Measurements from ENCODE around the gene ACACB. TPM values are rescaled to one million over a fixed set of nuclear protein-coding genes. Genes with fewer than 3 reads are reported as not detected.
A peak's percentile ranks its signal among the peaks of the same experiment; 100 is the strongest.

Gene ACACB
- total RNA-seq, 1 experiment from 2014 or later, result 8.2 TPM

DNA sequence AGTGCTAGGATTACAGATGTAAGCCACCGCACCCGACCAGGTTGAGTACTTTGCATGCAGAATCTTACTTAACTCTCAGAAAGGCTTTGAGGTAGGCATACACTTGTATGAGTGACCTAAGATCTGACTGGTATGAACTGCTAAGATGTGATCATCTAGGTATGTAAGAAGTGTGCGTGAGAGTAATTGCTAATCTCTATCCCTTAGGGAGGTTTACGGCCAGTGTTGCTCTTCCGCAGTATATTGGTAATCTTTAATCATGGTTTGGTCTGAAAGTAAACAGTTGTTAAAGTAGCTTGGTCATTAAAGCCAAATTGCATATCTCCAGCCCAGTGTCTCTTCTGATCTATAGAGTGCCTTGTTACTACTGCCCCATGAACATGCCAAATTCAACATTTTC lies 11.2 kb upstream of the ACACB start:
- H3K27ac ChIP-seq (ENCODE audit: low read depth, low read length, poor library complexity, severe bottlenecking), result no peak overlapping the region
- ChIA-PET POLR2A (ENCODE audit: low non-redundant PET) (no interaction called here), CTCF (no interaction called here)
- H3K36me3 ChIP-seq (ENCODE audit: insufficient read depth, low read length, poor library complexity, severe bottlenecking), result peaks cover 69% of the 10 kb centered on the region
- intact Hi-C loops (cut with micrococcal nuclease; ENCODE audit: unreplicated experiment), result no loop called here
- no peaks in the 10 kb centered on the region for H3K9me3 ChIP-seq (ENCODE audit: low read depth, low read length, poor library complexity, severe bottlenecking)
- TF ChIP-seq EZH2 (IDR thresholded peaks at IDR 0.05; ENCODE audit: borderline replicate concordance, low read depth, low read length, poor library complexity, severe bottlenecking) (no peak), CTCF (conservative IDR thresholded peaks at IDR 0.05; ENCODE audit: low read depth, low read length) (no peak)
- no peak for DNase-seq (ENCODE audit: low spot score)
- H3K27me3 ChIP-seq (replicated peaks; ENCODE audit: insufficient read depth, low read depth, low read length, poor library complexity), result no peaks in the 10 kb centered on the region
- no peak overlapping the region for H3K4me3 ChIP-seq (ENCODE audit: low read depth, low read length, poor library complexity, severe bottlenecking)
- BruUV-seq (replicated peaks), result no TSS peak
- peaks cover under 1% of the 10 kb centered on the region for H3K4me1 ChIP-seq (ENCODE audit: insufficient read depth, low read length, poor library complexity, severe bottlenecking)

DNA sequence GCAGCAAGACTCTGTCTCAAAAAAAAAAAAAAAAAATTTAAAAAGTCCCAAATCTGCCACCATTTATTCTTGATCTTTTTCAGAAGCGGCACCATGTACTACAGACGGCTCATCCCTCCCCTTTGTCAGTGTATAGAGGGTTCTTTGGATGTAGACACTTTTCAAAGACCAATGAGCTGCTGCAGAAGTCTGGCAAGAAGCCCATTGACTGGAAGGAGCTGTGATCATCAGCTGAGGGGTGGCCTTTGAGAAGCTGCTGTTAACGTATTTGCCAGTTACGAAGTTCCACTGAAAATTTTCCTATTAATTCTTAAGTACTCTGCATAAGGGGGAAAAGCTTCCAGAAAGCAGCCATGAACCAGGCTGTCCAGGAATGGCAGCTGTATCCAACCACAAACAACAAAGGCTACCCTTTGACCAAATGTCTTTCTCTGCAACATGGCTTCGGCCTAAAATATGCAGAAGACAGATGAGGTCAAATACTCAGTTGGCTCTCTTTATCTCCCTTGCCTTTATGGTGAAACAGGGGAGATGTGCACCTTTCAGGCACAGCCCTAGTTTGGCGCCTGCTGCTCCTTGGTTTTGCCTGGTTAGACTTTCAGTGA lies 6.5 kb upstream of the ACACB start:
- POLR2A ChIA-PET (ENCODE audit: low non-redundant PET), result interaction anchor here (0.7 kb wide), 1 partner anchor 64 kb away, joined by 6 read pairs; no protein-coding TSS in a partner anchor

DNA sequence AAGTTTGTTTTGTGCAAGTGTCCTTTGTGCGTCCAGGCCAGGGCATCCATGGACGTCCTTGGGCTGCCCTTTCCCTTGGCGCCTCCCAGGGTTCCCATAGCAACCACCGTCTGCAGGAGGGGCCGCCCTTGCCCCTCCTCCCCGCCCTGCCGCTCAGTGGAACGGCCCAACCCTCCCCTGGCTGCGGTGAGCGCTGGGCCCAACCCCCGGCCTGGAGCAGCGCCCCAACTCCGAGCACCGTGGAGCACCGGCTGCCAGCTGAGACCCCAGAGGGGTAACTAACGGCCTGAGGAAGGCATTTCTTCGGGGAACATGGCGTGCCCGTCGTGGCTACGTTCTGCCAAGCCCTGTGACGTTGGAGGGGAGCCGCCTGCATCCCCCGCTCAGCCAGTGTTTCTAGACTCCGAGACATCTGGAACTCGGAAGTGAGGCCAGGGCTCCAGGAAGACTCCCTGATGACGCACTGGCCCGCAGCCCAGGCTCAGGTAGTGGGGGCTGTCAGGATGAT lies 5.3 kb upstream of the ACACB start:
- peaks cover 23% of the 10 kb centered on the region for H3K36me3 ChIP-seq (ENCODE audit: insufficient read depth, low read length, poor library complexity, severe bottlenecking)
- POLR2A ChIA-PET (ENCODE audit: low non-redundant PET), result no interaction called here
- H3K27ac ChIP-seq (ENCODE audit: low read depth, low read length, poor library complexity, severe bottlenecking), result peak overlapping the region; percentile 84
- intact Hi-C loops (cut with micrococcal nuclease; ENCODE audit: unreplicated experiment), result no loop called here
- peak; percentile 84 for DNase-seq (ENCODE audit: low spot score)
- H3K4me1 ChIP-seq (ENCODE audit: insufficient read depth, low read length, poor library complexity, severe bottlenecking), result peaks cover 9% of the 10 kb centered on the region
- no peaks in the 10 kb centered on the region for H3K9me3 ChIP-seq (ENCODE audit: low read depth, low read length, poor library complexity, severe bottlenecking)
- peak overlapping the region; percentile 53 for H3K4me3 ChIP-seq (ENCODE audit: low read depth, low read length, poor library complexity, severe bottlenecking)
- H3K27me3 ChIP-seq (replicated peaks; ENCODE audit: insufficient read depth, low read depth, low read length, poor library complexity), result no peaks in the 10 kb centered on the region
- CTCF ChIA-PET, result no interaction called here
- no peak for TF ChIP-seq CTCF (conservative IDR thresholded peaks at IDR 0.05; ENCODE audit: low read depth, low read length)
- TF ChIP-seq EZH2 (IDR thresholded peaks at IDR 0.05; ENCODE audit: borderline replicate concordance, low read depth, low read length, poor library complexity, severe bottlenecking), result no peak
- no TSS peak for BruUV-seq (replicated peaks)

More for the DNA sequence above, 6.5 kb upstream of the ACACB start:
- TSS peak; percentile 27 for BruUV-seq (replicated peaks)
- no peaks in the 10 kb centered on the region for H3K27me3 ChIP-seq (replicated peaks; ENCODE audit: insufficient read depth, low read depth, low read length, poor library complexity)
- TF ChIP-seq CTCF (conservative IDR thresholded peaks at IDR 0.05; ENCODE audit: low read depth, low read length) (no peak), EZH2 (IDR thresholded peaks at IDR 0.05; ENCODE audit: borderline replicate concordance, low read depth, low read length, poor library complexity, severe bottlenecking) (no peak)
- H3K27ac ChIP-seq (ENCODE audit: low read depth, low read length, poor library complexity, severe bottlenecking), result peak overlapping the region; percentile 84
- CTCF ChIA-PET, result no interaction called here
- H3K4me1 ChIP-seq (ENCODE audit: insufficient read depth, low read length, poor library complexity, severe bottlenecking), result peaks cover 9% of the 10 kb centered on the region
- H3K4me3 ChIP-seq (ENCODE audit: low read depth, low read length, poor library complexity, severe bottlenecking), result no peak overlapping the region
- intact Hi-C loops (cut with micrococcal nuclease; ENCODE audit: unreplicated experiment), result no loop called here
- peak; percentile 35 for DNase-seq (ENCODE audit: low spot score)
- H3K36me3 ChIP-seq (ENCODE audit: insufficient read depth, low read length, poor library complexity, severe bottlenecking), result peaks cover 33% of the 10 kb centered on the region
- H3K9me3 ChIP-seq (ENCODE audit: low read depth, low read length, poor library complexity, severe bottlenecking), result no peaks in the 10 kb centered on the region

Measured in A673 (cell line).